Esophagus squamous epithelium (tissue), 5 donors: ENCODE data around the gene PSME3IP1. TPM values are rescaled to one million over a fixed set of nuclear protein-coding genes. Genes with fewer than 3 reads are reported as not detected.

ENCODE experiments used
- DNase-seq: peaks from one replicate; lab custom pipeline; 2025; lab: John Stamatoyannopoulos, UW
- H3K27ac ChIP-seq, 4 donors: fragments of 200-600 bp; sonication (generic); one replicate each; pipeline ENCODE4 v1.5.1; 2016 to 2019; ENCODE audit warnings: mild to moderate bottlenecking in 1 of 4
- H3K27me3 ChIP-seq, 4 donors: fragments of 200-600 bp; sonication (generic); 1 replicate in 3 of 4; 2 replicates in 1 of 4; pipeline versions ENCODE4 v1.5.1 to v1.6.0; 2017 to 2021; ENCODE audit warnings: antibody characterized with exemption in 1 of 4
- H3K36me3 ChIP-seq, 3 donors: fragments of 200-600 bp; sonication (generic); one replicate each; pipeline ENCODE4 v1.5.1; 2016 to 2019
- H3K4me1 ChIP-seq, 3 donors: fragments of 200-600 bp; sonication (generic); one replicate each; pipeline ENCODE4 v1.5.1; 2017 to 2019
- H3K4me3 ChIP-seq, 4 donors: fragments of 200-600 bp; sonication (generic); 1 replicate in 3 of 4; 2 replicates in 1 of 4; pipeline ENCODE4 v1.5.1; 2016 to 2019; ENCODE audit warnings: mild to moderate bottlenecking in 2 of 4, moderate library complexity in 1 of 4
- H3K9me3 ChIP-seq, 3 donors: fragments of 200-600 bp; sonication (generic); one replicate each; pipeline ENCODE4 v1.5.1; 2016 to 2019
- CTCF ChIP-seq, 6 experiments: fragments of 450-650 bp in 4 of 6; fragments of 200-600 bp in 2 of 6; sonication (generic) in 2 of 6; IDR thresholded peaks; one replicate each; pipeline ENCODE4 v1.5.1; 2016 to 2019; ENCODE audit warnings: antibody characterized with exemption in 6 of 6, mild to moderate bottlenecking in 4 of 6, moderate library complexity in 4 of 6
- POLR2A ChIP-seq, 4 donors: fragments of 450-650 bp; IDR thresholded peaks; one replicate each; pipeline ENCODE4 v1.6.1; 2017; ENCODE audit warnings: antibody characterized with exemption in 4 of 4, mild to moderate bottlenecking in 4 of 4, moderate library complexity in 3 of 4
- WGBS, 2 donors: methylation state at CpG; one replicate each; pipeline ENCODE4 v1.1.5; 2018; 5-methylcytosine and 5-hydroxymethylcytosine counted together
- intact Hi-C: fragments of 100-400 bp; cut with DNase I; formaldehyde crosslinking; loops from one replicate; pipeline ENCODE4 v1.15.0; 2022
- total RNA-seq, 4 donors: library from RNA; depleted of rRNA; stranded (reverse); fragments of >200 nt; gene quantifications; one replicate each; pipeline ENCODE4 v1.1.0, GENCODE V29; 2016
- donor health status: DM: yes; HTN: yes; CAD: no.

PSME3IP1 gene
- total RNA-seq, 4 donors from 2014 or later: 40.7 to 65.6 (median 51.3) TPM

- DNase-seq: no peak
- WGBS, 2 donors: 83 to 85% methylated on average over 3 of the region's 3 CpGs
- H3K27ac ChIP-seq: no peak overlapping the region
- no peaks in the 10 kb centered on the region for H3K27me3 ChIP-seq
- H3K4me1 ChIP-seq: peaks cover 0 to 12% (median 0%) of the 10 kb centered on the region in 3 donors
- H3K36me3 ChIP-seq: peaks cover 0 to 17% (median 0%) of the 10 kb centered on the region in 3 donors
- H3K9me3 ChIP-seq: no peaks in the 10 kb centered on the region
- intact Hi-C loops: no loop called here
- H3K4me3 ChIP-seq: no peak overlapping the region
- TF ChIP-seq CTCF (IDR thresholded peaks at IDR 0.05) (no peak), POLR2A (IDR thresholded peaks at IDR 0.05) (no peak)
These were observed 6.5 kb downstream of the PSME3IP1 start for GRCh38 chr16:57179215-57179828.

GRCh38 chr16:57178793-57179212, 7.0 kb downstream of the PSME3IP1 start:
- no peak for TF ChIP-seq POLR2A (IDR thresholded peaks at IDR 0.05)
- no peak for TF ChIP-seq CTCF (IDR thresholded peaks at IDR 0.05)
- Histone ChIP-seq H3K4me3 (no peak overlapping the region), H3K27ac (no peak overlapping the region), H3K4me1 (peaks cover 0 to 6% (median 0%) of the 10 kb centered on the region in 3 donors), H3K27me3 (no peaks in the 10 kb centered on the region), H3K36me3 (peaks cover 0 to 19% (median 0%) of the 10 kb centered on the region in 3 donors), H3K9me3 (no peaks in the 10 kb centered on the region)
- DNase-seq: no peak
- intact Hi-C loops: no loop called here
- WGBS, 2 donors: 62 to 67% methylated on average over 4 of the region's 4 CpGs

- Histone ChIP-seq H3K36me3 (peaks cover 0 to 25% (median 0%) of the 10 kb centered on the region in 3 donors), H3K27ac (no peak overlapping the region), H3K9me3 (no peaks in the 10 kb centered on the region), H3K4me3 (no peak overlapping the region), H3K27me3 (no peaks in the 10 kb centered on the region), H3K4me1 (peaks cover 0 to under 1% (median 0%) of the 10 kb centered on the region in 3 donors)
- 59 to 62% methylated on average over 3 of the region's 3 CpGs for WGBS, 2 donors
- intact Hi-C loops: no loop called here
- no peak for TF ChIP-seq CTCF (IDR thresholded peaks at IDR 0.05)
- TF ChIP-seq POLR2A (IDR thresholded peaks at IDR 0.05): no peak
- DNase-seq: no peak
These were observed 7.6 kb downstream of the PSME3IP1 start for GRCh38 chr16:57178196-57178595.

- intact Hi-C loops: no loop called here
- H3K27me3 ChIP-seq: no peaks in the 10 kb centered on the region
- H3K27ac ChIP-seq: no peak overlapping the region
- no peaks in the 10 kb centered on the region for H3K9me3 ChIP-seq
- H3K4me3 ChIP-seq: no peak overlapping the region
- peaks cover 0 to 48% (median 7%) of the 10 kb centered on the region in 3 donors for H3K36me3 ChIP-seq
- TF ChIP-seq CTCF (IDR thresholded peaks at IDR 0.05): no peak
- no peak for TF ChIP-seq POLR2A (IDR thresholded peaks at IDR 0.05)
- H3K4me1 ChIP-seq: no peaks in the 10 kb centered on the region
- DNase-seq: no peak
- WGBS, 2 donors: 90 to 91% methylated on average over 5 of the region's 5 CpGs
These were observed 9.9 kb downstream of the PSME3IP1 start for GRCh38 chr16:57175896-57176295.

DNA sequence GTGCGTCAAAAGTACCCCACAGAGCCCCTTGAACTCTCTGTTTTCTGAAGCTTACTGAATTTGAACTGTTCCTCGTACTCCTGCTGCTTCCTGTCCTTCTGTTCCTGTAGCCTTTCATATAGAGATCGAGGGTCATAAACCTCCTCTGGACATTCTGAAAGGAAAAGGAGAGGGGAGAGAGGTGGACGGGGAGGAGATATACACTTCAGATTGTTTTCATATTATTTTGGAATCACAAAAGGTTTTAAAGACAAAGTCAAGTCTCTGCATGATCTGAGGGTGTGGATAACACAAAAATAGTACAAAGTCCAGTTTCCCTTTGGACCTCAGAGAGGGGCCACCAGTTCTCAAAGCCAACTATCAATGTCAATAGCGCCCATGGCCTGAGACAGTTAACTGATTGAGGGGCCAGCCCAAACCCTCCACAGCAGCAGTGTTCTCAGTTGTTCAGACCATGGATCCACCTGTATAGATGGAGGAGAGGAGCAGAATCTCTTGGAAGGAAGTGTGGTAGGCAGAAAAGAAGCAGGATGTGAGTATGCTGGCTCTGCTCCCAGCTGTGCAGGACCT, 13.0 kb downstream of the PSME3IP1 start:
- peaks cover 0 to 62% (median 13%) of the 10 kb centered on the region in 3 donors for H3K36me3 ChIP-seq
- 87 to 91% methylated on average over 5 of the region's 5 CpGs for WGBS, 2 donors
- no peaks in the 10 kb centered on the region for H3K9me3 ChIP-seq
- intact Hi-C loops: no loop called here
- DNase-seq: no peak
- TF ChIP-seq CTCF (IDR thresholded peaks at IDR 0.05) (no peak), POLR2A (IDR thresholded peaks at IDR 0.05) (no peak)
- no peaks in the 10 kb centered on the region for H3K27me3 ChIP-seq
- no peak overlapping the region for H3K4me3 ChIP-seq
- H3K4me1 ChIP-seq: peaks cover 0 to 5% (median 2%) of the 10 kb centered on the region in 3 donors
- H3K27ac ChIP-seq: no peak overlapping the region
